NCI-H69 (cell line): ENCODE data around the gene ZNF331.

Experiments
- DNase-seq: peaks from one replicate; lab custom pipeline; 2025; lab: John Stamatoyannopoulos, UW

The ZNF331 gene

DNA sequence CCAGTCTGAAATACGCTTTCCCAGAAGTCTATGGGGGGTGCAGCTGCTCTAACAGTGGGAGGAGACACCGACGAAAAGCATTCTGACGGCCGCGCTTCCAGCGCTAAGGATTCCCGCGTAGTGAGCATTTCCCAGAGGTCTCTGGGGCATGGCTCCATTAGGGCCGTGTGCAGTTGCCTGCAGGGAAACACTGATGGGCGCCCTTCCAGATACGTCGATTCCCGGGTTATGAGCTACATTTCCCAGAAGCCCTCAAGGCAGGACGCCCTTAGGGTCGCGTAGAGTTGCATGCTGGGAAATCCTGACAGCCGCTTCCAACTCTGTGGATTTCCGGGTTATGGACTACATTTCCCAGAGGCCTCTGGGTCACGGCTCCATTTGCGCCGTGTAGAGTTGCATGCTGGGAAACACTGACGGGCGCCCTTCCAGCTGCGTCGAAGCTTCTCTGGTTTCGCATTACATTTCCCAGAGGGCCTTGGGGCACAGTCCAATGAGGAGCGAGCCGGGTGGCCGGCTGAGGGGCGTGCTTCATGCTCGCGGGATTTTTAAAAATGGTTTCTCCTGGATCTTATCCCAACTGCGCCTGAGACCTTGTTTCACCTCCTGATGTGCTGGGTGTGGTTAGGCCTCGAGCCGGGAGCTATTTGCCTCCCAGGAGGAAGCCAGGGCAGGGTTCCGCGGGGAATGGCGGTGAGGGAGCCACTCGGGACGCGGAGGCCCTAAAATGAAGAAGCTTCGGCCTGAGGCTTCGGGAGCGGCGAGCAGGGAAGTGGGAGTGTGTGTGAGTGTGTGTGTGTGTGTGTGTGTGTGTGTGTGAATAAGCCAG lies 17.2 kb upstream of the ZNF331 start:
- DNase-seq: peak; percentile 98

DNA sequence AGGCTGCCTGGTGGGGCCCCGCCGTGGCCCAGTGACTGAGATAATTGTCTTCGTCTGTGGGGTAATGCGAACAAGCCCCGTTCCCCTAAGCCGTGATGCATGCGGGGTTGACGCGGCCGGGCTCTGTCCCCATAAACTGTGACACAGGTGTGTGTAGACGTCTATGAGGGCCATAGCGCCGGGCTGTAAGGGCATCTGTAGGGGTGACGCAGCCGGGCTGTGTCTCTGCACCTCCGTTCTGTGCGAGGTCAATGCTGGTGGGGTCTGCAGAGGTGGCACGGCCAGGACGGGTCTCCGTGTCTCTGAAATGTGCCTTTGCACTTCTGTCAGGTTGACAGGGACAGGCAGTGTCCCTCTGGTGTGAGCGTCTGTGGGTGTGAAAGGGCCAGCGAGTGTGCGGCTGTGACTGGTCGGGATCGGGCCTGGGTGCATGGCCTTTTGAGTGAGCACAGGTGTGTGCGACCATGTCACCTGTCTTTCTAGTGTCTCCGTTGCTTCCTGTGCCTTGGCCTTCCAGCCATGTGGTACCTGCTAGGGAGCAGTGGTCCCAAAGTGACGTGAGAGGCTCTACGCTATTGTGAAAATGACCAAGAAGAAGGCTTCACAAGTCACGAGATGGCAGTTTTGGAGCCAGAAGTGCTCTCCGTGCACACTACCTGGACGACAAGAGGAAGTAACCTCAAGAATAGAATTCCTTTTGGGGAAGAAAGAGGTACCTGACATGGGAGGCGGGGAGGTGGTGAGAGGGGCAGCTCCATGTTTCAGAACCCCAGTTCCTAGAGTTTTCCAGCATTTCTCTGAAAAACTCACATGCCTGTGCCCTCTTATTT lies 16.4 kb upstream of the ZNF331 start:
- peak; percentile 51 for DNase-seq

DNA sequence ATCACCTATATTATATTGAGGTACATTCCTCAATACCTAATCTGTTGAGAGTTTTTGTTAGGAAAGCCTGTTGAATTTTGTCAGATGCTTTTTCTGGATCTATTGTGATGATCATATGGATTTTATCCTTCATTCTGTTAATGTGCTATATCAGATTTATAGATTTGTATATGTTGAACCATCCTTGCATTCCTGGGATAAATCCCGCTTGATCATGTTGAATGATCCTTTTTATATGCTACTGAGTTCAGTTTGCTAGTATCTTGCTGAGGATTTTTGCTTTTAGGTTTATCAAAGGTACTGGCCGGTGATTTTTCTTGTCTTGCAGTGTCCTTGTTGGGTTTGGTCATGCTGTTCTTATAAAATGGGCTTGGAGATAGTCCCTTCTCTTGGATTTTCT lies 12.0 kb upstream of the ZNF331 start:
- DNase-seq: no peak

DNA sequence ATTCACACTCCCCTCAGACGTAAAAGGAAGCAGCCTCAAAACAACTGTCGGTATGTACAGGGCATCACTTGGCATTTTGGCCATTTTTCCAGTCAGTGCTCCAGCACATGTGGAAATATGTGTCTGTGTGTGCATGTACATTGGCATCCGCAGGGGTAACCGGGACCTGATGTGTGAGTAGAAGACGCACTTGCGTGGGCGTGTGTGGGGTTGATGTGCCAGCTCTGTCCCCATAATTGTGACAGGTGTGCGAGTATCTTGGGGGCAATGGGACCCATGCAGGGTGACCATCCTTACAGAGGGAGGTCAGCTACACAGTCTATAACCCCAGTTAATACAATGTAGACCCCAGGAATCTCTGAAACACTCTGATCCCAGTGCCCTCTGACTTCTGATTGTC lies 7.3 kb upstream of the ZNF331 start:
- DNase-seq: no peak

DNA sequence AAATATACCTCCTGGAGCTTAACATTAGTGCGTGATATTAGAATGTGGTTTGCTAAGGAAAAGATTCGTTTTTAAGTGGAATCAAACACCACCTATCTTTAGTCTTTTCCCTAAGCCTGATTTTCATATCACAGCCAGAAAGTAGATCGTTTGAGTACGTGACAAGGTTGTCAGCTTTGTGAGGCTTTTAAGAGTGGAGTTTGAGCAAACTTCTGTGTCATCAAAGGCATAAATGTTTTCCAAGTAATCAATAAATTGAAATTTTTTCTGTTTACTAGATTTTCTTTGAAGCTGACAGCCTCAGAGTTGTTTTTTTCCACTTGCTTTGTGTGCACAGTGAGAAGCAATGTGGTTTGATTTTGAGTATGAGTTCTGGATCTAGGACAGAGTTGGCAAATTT lies 6.5 kb upstream of the ZNF331 start:
- DNase-seq: no peak

DNA sequence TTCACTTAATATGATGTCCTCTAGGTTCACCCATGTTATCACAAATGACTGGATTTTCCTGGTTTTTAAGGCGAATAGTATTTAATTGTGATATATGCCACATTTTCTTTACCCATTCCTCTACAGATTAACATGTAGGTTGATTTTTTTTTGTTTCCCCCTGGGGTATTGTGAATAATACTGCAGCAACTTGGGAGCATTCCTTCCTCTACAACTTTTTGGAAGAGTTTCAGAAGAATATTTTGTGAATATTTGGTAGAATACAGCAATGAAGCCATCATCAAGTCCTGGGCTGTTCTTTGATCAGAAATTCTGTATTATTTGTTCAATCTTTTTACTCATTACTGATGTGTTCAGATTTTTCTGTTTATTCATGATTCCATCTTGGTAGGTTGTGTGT lies 5.6 kb upstream of the ZNF331 start:
- DNase-seq: no peak

DNA sequence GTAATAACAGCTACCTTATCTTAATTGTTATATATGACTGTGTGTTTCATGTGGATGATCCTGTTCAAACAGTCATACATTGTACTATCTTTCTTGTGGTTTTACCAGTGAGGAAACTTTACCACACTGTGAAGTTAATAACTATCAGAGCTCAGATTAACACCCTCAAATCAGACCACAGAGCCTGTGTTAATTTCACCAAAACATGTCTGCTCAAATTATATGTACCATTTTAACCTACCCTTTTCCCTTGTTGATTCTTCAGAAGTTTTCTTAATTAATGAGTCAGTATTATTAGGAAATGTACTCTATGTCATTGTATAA lies 1.8 kb upstream of the ZNF331 start:
- no peak for DNase-seq

DNA sequence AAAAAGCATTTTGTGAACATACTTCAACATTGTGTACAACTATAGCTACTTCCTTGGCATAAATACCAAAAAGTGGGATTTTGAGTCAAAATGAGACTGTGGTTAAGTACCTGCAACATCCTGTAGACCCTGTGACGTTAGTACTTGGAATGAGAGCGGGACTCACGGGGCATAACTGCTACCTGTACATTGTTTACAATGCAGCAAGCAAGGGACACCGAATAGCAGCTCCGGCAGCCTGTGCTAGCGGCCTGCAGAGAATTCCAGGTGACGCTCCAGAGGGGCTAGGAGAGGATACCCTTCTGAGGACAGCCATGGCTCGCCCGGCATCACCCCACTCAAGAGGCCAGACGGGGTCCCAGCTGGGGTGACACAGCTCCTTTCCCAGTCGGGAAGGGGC lies 824 bp upstream of the ZNF331 start:
- DNase-seq: peak; percentile 56

DNA sequence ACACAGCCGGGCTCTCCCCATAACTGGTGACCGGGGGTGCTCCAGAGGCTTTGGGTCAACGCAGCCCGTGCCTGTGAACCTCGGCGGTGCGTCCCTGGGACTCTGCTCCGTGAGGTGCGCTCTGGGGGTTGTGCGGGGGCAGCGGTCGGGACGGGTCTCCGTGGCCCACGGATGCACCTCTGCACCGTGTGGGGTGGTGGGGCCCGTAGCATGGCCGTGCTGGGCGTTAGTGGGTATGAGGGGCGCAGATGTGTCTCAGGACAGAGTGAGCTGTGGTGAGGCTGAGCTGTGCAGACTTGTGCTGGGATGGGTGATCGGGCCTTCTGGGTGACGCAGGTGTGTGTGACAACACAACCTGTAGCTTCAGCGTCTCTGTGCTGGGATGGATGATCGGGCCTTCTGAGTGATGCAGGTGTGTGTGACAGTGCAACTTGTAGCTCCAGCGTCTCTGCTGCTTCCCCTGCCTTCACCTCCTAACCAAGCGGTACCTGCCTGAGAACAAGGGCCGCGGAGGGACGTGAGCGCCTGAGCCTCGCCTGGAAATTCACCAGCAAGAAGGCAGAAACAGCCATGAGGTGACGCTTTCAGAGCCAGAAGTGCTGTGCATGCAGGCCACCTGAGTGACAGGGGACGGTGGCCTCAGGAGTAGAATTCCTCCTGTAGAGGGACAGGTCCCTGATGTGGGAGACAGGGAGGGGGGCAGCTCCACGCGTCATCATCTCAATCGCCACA lies 599 bp downstream of the ZNF331 start:
- peak; percentile 6 for DNase-seq

DNA sequence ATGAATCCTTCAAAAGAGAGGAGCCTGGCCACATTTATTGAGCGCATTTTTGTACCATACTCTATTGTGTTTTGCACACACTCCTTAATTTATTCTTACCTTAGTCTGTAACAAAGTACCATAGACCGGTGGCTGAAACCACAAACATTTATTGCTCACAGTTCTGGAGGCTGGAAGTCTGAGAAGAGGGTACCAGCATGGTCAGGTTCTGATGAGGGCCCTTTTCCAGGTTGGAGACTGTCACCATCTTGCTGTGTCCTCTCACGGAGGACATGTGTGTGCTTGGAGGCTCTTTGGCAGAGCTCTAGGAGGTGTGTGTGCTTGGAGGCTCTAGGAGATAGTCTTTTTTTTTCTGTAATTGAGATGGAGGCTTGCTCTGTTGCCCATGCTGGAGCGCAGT lies 2.1 kb downstream of the ZNF331 start:
- no peak for DNase-seq

DNA sequence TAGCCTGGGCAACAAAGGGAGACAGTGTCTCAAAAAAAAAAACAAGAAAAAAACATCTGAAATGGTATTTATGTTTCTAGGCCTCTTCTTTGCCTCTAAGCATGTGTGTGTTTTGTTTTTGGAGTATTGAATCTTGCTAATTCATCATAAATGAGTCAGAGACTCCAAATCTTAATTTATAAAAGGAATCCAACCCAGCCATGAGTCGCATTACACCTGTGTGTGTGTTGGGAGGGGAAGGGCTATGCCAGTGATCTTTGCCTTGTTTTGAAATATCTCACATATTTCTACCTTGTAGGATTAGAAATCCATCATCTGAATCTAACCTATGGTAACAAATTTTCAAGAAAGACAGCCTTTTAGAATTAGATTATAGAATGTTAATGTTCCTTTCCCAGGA lies 4.0 kb downstream of the ZNF331 start:
- DNase-seq: no peak

DNA sequence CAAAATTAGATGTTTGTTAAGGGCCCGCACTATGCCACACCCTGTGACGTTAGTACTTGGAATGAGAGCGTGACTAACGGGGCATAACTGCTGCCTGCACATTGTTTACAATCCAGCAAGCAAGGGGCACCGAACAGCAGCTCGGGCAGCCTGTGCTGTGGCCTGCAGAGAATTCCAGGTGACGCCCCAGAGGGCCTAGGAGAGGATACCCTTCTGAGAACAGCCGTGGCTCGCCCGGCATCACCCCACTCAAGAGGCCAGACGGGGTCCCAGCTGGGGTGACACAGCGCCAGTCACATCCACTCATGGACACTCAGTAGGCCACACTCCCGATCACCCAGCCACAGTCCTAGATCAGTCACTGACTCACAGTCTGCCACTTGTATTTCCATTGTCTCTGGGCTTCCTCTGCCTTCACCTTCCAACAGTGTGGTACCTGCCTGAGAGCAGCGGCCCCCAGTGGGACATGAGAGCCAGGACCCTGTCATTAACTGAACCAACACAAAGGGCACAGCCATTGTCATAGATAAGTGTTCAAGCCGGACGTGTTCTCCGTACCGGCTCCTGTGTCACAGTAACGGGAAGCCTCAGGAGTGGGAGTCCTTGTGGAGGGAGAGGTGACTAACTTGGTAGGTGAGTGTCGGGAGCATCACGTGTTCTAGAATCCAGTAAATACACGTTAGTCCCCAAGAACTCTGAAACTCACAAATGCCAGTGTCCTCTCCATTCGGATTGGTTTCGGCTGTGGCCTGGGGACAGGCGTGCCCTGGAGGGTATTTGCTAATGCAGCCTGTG lies 7.5 kb downstream of the ZNF331 start:
- DNase-seq: no peak

DNA sequence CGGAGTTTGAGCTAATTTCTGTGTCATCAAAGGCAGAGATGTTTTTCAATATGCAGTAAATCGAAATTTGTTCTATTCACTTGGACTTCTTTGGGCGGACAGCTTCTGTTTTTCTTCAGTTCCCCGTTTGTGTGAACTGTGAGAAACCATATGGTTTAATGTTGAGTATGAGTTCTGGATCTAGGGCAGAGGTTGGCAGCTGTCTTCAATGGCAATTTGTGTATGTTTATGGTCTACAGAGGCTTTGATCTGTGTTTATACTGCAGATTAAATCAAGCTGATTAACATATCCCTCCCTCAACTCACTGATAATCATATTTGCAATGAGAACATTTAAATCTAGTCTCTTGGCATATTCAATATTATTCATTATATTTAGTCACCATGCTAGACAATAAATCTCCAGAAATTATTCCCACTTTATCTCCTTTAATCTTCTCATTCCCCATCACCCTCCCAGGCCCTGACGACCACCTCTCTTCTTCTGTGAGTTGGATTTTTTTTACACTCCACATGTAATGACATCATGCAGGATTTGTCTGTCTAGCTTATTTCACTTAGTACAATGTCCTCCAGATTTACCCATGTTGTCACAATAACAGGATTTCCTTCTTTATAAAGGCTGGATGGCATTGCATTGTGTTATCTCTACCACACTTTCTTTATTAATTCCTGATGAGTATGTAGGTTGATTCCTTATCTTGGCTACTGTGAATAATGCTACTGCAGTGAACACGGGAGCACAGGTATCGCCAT lies 9.0 kb downstream of the ZNF331 start:
- no peak for DNase-seq

DNA sequence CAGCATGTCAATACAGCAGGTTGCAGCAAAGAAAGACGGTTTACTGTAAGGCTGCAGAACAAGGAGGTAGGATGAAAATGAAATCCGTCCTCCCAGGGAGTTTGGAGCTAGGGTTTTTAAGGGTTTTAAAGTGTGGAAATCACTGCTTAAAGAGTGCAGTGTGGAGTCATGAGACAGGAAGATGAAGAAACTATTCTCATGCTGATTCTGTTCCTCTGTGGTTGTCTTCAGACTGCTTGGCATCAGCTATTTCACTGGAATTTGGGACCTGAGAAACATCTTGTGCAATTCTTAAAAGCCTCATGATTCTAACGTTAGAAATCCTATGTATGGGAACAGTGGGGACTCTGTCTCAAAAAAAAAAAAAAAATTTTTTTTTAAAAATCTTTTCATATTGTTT lies 11.4 kb downstream of the ZNF331 start:
- no peak for DNase-seq

DNA sequence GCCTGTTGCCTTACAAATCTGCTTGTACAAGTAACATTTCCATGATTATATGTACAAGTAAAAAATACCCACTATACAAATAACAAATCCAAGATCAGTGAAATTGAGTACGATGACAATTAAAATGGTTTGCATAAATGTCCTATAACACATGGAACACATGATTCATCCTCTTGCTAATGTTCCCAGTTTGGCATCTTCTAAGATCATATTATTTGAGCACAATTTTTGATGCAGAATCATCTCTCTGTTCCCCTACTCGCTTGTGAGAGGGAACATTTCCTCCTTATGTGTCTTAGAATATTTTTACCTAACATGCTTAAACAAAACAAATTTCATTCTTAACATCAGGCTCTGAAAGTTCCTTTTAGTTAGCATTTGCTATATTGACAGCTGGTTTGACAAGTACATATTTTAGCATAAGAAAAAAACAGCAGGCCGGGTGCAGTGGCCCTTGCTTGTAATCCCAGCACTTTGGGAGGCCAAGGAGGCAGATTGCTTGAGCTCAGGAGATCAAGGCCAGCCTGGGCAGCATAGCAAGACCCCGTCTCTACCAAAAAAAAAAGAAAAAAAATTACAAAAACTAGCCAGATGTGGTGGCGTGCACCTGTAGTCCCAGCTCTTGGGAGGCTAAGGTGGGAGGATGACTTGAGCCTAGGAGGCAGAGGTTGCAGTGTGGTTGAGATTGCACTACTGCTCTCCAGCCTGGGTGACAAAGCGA lies 14.2 kb downstream of the ZNF331 start:
- DNase-seq: no peak

DNA sequence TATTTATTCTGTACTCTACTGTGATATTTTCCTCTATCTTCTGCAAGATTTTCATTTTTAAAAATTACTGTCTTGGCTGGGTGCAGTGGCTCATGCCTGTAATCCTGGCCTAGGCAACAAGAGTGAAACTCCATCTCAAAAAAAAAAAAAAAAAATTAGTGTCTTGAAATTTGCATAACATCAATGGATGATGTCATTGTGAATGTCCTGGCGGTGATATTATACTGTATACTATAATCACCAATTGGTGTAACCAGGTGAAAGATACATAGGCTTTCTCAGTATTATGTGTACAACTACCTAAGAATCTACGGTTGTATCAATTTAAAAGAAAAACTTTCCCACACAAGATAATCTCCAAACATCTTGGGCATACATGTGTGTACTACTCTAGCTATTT lies 15.2 kb downstream of the ZNF331 start:
- DNase-seq: no peak

DNA sequence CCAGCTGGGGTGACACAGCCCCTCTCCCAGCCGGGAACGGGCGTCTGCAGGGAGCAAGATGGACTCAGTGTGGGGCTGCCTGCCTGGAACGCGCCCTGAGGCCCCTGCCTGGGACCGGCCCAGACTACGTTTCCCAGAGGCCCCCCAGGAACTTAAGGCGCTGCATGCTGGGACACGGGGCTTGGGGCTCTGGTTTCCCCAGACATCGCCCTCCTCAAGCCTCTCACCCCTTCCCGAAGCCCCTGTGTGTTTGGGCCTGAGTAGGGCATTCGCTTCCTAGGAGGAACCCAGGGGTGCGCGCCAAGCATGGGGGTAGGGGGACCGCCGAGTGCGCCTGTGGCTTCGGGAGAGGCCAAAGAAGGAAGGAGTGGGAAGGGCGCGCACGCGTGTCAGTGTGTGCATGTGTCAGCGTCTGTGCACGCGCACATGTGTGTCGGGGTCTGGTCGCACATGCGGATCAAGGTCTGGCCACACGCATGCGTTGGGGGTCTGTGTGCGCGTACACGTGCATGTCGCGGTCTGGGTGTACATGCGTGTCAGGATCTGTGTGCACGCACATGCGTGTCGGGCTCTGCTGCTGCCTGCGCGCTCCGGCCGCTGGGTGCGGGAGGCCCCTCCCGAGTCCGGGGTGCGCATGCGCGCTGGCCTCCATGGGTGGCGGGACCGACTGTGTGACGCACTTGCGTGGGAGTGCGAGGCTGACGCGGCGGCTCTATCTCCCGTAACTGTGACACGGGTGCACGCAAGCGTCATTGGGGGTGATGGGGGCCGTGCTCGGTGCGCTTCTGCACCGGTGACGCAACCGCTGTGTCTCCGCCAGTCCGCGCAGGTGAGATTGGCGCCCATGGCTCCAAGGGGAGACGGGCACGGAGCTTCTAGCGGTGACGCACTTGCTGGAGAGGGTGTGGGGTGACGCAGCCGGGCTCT lies 16.2 kb downstream of the ZNF331 start:
- peak; percentile 87 for DNase-seq

DNA sequence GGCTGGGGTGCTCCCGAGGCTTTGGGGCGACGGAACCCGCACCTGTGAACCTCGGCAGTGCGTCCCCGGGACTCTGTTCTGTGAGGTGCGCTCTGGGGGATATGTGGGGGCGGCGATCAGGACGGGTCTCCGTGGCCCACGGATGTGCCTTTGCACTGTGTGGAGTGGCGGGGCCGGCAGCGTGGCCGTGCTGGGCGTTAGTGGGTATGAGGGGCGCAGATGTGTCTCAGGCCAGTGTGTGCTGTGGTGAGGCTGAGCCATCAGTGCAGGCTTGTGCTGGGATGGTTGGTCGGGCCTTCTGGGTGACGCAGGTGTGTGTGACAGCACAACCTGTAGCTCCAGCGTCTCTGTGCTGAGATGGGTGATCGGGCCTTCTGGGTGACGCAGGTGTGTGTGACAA lies 16.9 kb downstream of the ZNF331 start:
- peak; percentile 17 for DNase-seq

DNA sequence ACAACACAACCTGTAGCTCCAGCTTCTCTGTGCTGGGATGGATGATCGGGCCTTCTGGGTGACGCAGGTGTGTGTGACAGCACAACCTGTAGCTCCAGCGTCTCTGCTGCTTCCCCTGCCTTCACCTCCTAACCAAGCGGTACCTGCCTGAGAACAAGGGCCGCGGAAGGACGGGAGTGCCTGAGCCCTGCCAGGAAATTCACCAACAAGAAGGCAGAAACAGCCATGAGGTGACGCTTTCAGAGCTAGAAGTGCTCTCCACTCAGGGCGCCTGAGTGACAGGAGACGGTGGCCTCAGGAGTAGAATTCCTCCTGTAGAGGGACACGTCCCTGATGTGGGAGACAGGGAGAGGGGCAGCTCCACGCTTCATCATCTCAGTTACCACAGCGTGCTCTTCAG lies 17.4 kb downstream of the ZNF331 start:
- no peak for DNase-seq

DNA sequence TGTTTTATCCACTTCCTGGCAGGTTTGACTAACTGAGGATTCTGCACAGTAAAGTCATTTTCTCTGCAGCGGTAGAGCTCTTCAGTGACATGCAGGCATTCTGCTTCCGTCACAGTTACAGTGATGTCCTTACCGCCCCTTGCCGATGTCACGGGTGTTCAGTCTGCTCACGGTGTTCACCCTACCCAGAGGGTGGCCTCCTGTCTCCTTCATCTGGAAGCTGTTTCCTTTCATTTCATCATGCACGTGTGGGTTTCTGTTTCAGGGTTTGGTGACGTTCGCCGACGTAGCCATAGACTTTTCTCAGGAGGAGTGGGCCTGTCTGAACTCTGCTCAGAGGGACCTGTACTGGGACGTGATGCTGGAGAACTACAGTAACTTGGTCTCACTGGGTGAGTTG lies 33.4 kb downstream of the ZNF331 start:
- DNase-seq: no peak
